ENCODE data around the gene ALK.

ALK gene

DNA sequence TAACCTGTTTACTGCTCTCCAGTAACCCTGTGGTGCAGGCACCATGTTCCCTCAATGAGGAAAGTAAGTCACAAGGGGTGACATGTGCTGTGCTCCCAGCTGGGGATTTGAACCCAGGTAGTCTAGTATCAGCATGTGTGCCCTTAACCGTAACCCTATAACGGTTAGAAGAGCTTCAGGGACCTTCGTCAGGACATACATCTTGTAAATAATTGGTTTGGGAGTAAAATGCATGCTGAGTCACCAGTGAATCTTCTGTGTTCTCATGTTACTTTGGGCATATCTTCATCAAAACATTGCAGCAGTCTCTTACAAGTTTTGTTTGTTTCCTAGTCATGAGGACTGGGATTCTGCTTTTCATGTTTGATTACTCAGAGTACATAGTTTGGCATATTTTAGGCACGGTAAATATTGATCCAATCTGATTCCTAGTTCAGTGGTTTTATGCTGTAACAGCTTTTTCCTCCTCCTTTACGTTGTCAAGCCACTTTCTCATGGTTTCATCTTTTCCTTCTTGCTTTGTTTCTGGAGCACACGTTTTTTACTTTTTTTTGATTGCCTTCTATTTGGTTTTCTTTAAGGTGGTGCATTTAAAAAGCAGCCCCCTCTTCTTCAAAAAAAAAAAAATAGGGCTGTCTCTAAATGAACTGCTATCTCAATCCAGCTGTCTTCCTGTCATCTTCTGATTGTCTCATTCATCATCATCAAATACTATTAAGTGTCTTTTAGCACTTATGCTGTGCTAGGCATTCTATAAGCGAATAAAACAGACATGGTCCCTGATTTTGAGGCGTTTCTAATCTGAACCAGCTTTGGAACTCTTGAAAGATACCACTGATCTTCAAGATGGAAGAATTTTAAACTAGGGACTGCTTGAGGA, 755.8 kb downstream of the ALK start (continued):
- TF ChIP-seq ZNF514 (tag by site-specific recombination; IDR thresholded peaks at IDR 0.05) (no peak), ZNF274 (IDR thresholded peaks at IDR 0.05; ENCODE audit: low read length) (no peak), ZNF274 (tag by site-specific recombination; IDR thresholded peaks at IDR 0.05; ENCODE audit: borderline replicate concordance) (no peak), ZNF544 (tag by site-specific recombination; IDR thresholded peaks at IDR 0.05) (no peak), ZNF549 (tag by site-specific recombination; IDR thresholded peaks at IDR 0.05) (no peak), OSR2 (tag by site-specific recombination; IDR thresholded peaks at IDR 0.05) (no peak), KLF1 (tag by site-specific recombination; IDR thresholded peaks at IDR 0.05) (no peak), ZNF433 (tag by site-specific recombination; IDR thresholded peaks at IDR 0.05; ENCODE audit: low read depth) (no peak), ZNF629 (tag by site-specific recombination; IDR thresholded peaks at IDR 0.05) (peak; percentile 46), PRDM1 (tag by site-specific recombination; IDR thresholded peaks at IDR 0.05) (peak; percentile 53; the same call in 1 of the 2 replicates), ZBTB48 (tag by site-specific recombination; IDR thresholded peaks at IDR 0.05) (peak; percentile 52; the same call in 1 of the 2 replicates), BCL11B (tag by site-specific recombination; IDR thresholded peaks at IDR 0.05; ENCODE audit: low read depth) (no peak), MZF1 (tag by site-specific recombination; IDR thresholded peaks at IDR 0.05; ENCODE audit: borderline replicate concordance) (no peak), ZNF174 (tag by site-specific recombination; IDR thresholded peaks at IDR 0.05) (no peak), ZNF529 (tag by site-specific recombination; IDR thresholded peaks at IDR 0.05; ENCODE audit: insufficient replicate concordance) (no peak), ZNF600 (tag by site-specific recombination; IDR thresholded peaks at IDR 0.05) (peak; percentile 48; the same call in 1 of the 2 replicates), ZNF791 (tag by site-specific recombination; IDR thresholded peaks at IDR 0.05) (no peak), ZNF311 (tag by site-specific recombination; IDR thresholded peaks at IDR 0.05; ENCODE audit: borderline replicate concordance) (no peak), ZNF555 (tag by site-specific recombination; conservative IDR thresholded peaks at IDR 0.05) (no peak), ZNF146 (tag by site-specific recombination; IDR thresholded peaks at IDR 0.05) (no peak), ZNF366 (tag by site-specific recombination; conservative IDR thresholded peaks at IDR 0.05) (peak; percentile 51; the same call in 1 of the 2 replicates), SP7 (tag by site-specific recombination; IDR thresholded peaks at IDR 0.05) (peak; percentile 49), ZFP37 (tag by site-specific recombination; IDR thresholded peaks at IDR 0.05) (no peak)
- TF ChIP-seq, protein P1, sequence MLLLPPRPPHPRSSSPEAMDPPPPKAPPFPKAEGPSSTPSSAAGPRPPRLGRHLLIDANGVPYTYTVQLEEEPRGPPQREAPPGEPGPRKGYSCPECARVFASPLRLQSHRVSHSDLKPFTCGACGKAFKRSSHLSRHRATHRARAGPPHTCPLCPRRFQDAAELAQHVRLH (tag by site-specific recombination; IDR thresholded peaks at IDR 0.05), result no peak
- TF ChIP-seq, protein P2, sequence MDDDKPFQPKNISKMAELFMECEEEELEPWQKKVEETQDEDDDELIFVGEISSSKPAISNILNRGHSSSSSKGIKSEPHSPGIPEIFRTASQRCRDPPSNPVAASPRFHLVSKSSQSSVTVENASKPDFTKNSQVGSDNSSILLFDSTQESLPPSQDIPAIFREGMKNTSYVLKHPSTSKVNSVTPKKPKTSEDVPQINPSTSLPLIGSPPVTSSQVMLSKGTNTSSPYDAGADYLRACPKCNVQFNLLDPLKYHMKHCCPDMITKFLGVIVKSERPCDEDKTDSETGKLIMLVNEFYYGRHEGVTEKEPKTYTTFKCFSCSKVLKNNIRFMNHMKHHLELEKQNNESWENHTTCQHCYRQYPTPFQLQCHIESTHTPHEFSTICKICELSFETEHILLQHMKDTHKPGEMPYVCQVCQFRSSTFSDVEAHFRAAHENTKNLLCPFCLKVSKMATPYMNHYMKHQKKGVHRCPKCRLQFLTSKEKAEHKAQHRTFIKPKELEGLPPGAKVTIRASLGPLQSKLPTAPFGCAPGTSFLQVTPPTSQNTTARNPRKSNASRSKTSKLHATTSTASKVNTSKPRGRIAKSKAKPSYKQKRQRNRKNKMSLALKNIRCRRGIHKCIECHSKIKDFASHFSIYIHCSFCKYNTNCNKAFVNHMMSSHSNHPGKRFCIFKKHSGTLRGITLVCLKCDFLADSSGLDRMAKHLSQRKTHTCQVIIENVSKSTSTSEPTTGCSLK (tag by site-specific recombination; IDR thresholded peaks at IDR 0.05), result no peak
- TF ChIP-seq, protein P3, sequence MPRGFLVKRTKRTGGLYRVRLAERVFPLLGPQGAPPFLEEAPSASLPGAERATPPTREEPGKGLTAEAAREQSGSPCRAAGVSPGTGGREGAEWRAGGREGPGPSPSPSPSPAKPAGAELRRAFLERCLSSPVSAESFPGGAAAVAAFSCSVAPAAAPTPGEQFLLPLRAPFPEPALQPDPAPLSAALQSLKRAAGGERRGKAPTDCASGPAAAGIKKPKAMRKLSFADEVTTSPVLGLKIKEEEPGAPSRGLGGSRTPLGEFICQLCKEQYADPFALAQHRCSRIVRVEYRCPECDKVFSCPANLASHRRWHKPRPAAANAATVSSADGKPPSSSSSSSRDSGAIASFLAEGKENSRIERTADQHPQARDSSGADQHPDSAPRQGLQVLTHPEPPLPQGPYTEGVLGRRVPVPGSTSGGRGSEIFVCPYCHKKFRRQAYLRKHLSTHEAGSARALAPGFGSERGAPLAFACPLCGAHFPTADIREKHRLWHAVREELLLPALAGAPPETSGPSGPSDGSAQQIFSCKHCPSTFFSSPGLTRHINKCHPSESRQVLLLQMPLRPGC (tag by site-specific recombination; IDR thresholded peaks at IDR 0.05), result no peak
- TF ChIP-seq, protein P4, sequence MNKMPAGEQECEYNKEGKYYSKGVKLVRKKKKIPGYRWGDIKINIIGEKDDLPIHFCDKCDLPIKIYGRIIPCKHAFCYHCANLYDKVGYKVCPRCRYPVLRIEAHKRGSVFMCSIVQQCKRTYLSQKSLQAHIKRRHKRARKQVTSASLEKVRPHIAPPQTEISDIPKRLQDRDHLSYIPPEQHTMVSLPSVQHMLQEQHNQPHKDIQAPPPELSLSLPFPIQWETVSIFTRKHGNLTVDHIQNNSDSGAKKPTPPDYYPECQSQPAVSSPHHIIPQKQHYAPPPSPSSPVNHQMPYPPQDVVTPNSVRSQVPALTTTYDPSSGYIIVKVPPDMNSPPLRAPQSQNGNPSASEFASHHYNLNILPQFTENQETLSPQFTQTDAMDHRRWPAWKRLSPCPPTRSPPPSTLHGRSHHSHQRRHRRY (tag by site-specific recombination; IDR thresholded peaks at IDR 0.05), result no peak
- TF ChIP-seq, protein P5, sequence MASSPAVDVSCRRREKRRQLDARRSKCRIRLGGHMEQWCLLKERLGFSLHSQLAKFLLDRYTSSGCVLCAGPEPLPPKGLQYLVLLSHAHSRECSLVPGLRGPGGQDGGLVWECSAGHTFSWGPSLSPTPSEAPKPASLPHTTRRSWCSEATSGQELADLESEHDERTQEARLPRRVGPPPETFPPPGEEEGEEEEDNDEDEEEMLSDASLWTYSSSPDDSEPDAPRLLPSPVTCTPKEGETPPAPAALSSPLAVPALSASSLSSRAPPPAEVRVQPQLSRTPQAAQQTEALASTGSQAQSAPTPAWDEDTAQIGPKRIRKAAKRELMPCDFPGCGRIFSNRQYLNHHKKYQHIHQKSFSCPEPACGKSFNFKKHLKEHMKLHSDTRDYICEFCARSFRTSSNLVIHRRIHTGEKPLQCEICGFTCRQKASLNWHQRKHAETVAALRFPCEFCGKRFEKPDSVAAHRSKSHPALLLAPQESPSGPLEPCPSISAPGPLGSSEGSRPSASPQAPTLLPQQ (tag by site-specific recombination; IDR thresholded peaks at IDR 0.05), result no peak
- TF ChIP-seq, protein P6, sequence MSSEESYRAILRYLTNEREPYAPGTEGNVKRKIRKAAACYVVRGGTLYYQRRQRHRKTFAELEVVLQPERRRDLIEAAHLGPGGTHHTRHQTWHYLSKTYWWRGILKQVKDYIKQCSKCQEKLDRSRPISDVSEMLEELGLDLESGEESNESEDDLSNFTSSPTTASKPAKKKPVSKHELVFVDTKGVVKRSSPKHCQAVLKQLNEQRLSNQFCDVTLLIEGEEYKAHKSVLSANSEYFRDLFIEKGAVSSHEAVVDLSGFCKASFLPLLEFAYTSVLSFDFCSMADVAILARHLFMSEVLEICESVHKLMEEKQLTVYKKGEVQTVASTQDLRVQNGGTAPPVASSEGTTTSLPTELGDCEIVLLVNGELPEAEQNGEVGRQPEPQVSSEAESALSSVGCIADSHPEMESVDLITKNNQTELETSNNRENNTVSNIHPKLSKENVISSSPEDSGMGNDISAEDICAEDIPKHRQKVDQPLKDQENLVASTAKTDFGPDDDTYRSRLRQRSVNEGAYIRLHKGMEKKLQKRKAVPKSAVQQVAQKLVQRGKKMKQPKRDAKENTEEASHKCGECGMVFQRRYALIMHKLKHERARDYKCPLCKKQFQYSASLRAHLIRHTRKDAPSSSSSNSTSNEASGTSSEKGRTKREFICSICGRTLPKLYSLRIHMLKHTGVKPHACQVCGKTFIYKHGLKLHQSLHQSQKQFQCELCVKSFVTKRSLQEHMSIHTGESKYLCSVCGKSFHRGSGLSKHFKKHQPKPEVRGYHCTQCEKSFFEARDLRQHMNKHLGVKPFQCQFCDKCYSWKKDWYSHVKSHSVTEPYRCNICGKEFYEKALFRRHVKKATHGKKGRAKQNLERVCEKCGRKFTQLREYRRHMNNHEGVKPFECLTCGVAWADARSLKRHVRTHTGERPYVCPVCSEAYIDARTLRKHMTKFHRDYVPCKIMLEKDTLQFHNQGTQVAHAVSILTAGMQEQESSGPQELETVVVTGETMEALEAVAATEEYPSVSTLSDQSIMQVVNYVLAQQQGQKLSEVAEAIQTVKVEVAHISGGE (tag by site-specific recombination; conservative IDR thresholded peaks at IDR 0.05; ENCODE audit: low read depth), result no peak

Data from HEK293 (cell line).